ENCODE results near the gene SCN2B.

DNA sequence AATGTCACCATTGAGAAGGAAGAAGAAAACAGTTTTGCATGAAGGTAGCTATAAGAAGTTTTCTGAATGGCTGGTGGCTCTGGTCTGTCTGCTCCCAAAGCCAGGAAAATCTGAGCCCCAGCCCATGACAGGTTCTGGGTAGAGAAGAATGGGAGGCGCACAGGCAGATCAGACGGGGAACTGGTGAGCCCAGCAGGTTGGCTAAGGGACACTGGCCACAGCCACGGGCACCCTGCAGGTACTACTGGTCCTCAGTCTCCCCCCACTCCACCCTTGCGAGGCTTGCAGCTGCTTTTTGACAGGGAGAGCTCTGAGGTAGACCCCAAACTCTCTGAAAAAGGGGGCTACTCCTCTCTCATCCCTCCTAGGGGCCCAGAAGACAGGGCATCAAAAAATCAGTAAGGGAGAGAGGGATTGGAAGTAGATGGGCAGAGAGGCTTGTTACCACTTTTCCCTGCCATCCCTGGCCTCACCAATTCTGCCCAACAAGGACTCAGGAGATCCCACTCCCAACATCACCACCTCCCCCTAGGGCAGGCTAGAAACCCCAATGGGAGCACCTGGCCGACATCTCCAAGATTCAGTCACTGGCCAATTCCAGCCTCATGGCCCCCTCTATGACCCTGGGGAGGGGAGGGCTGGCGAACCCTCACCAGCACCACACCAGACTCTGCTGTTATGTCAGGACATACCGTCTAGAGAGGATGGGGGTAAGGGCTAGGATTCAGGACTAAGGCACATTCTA lies 41.2 kb downstream of the SCN2B start:
- TF ChIP-seq, protein P1, sequence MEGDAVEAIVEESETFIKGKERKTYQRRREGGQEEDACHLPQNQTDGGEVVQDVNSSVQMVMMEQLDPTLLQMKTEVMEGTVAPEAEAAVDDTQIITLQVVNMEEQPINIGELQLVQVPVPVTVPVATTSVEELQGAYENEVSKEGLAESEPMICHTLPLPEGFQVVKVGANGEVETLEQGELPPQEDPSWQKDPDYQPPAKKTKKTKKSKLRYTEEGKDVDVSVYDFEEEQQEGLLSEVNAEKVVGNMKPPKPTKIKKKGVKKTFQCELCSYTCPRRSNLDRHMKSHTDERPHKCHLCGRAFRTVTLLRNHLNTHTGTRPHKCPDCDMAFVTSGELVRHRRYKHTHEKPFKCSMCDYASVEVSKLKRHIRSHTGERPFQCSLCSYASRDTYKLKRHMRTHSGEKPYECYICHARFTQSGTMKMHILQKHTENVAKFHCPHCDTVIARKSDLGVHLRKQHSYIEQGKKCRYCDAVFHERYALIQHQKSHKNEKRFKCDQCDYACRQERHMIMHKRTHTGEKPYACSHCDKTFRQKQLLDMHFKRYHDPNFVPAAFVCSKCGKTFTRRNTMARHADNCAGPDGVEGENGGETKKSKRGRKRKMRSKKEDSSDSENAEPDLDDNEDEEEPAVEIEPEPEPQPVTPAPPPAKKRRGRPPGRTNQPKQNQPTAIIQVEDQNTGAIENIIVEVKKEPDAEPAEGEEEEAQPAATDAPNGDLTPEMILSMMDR (IDR thresholded peaks at IDR 0.05): no peak
- TF ChIP-seq ZFX (IDR thresholded peaks at IDR 0.05; ENCODE audit: borderline replicate concordance): no peak

All from 22Rv1 (cell line).